ENCODE data around the gene CAMTA2.

CAMTA2 gene

GRCh38 chr17:5024604-5025003, 37.1 kb upstream of the CAMTA2 start:
- Histone ChIP-seq H3K4me1 (ENCODE audit: control insufficient read depth in 2 of 2, insufficient read depth in 2 of 2, low read length in 2 of 2) (no peaks in the 10 kb centered on the region), H3K36me3 (ENCODE audit: control insufficient read depth in 2 of 2, insufficient read depth in 2 of 2, low read length in 2 of 2) (peaks cover 16 to 35% of the 10 kb centered on the region in 2 donors), H3K9ac (ENCODE audit: low read depth in 1 of 2, low read length in 2 of 2) (no peak overlapping the region), H3K4me3 (ENCODE audit: low read length in 2 of 2) (no peak overlapping the region), H3K9me3 (ENCODE audit: control insufficient read depth in 2 of 2, low read length in 2 of 2) (no peaks in the 10 kb centered on the region), H3K27me3 (ENCODE audit: control insufficient read depth in 2 of 2, insufficient read depth in 2 of 2, low read length in 2 of 2) (no peaks in the 10 kb centered on the region), H3K27ac (ENCODE audit: low read depth in 2 of 2, low read length in 2 of 2) (no peak overlapping the region)

GRCh38 chr17:5023588-5024147, 36.2 kb upstream of the CAMTA2 start:
- Histone ChIP-seq H3K9me3 (ENCODE audit: control insufficient read depth in 2 of 2, low read length in 2 of 2) (no peaks in the 10 kb centered on the region), H3K4me3 (ENCODE audit: low read length in 2 of 2) (no peak overlapping the region), H3K27me3 (ENCODE audit: control insufficient read depth in 2 of 2, insufficient read depth in 2 of 2, low read length in 2 of 2) (no peaks in the 10 kb centered on the region), H3K4me1 (ENCODE audit: control insufficient read depth in 2 of 2, insufficient read depth in 2 of 2, low read length in 2 of 2) (no peaks in the 10 kb centered on the region), H3K36me3 (ENCODE audit: control insufficient read depth in 2 of 2, insufficient read depth in 2 of 2, low read length in 2 of 2) (peaks cover 22 to 43% of the 10 kb centered on the region in 2 donors), H3K27ac (ENCODE audit: low read depth in 2 of 2, low read length in 2 of 2) (no peak overlapping the region), H3K9ac (ENCODE audit: low read depth in 1 of 2, low read length in 2 of 2) (no peak overlapping the region)

GRCh38 chr17:5022171-5022711, 34.8 kb upstream of the CAMTA2 start:
- H3K4me3 ChIP-seq (ENCODE audit: low read length in 2 of 2) = no peak overlapping the region
- peaks cover 22 to 50% of the 10 kb centered on the region in 2 donors for H3K36me3 ChIP-seq (ENCODE audit: control insufficient read depth in 2 of 2, insufficient read depth in 2 of 2, low read length in 2 of 2)
- no peaks in the 10 kb centered on the region for H3K9me3 ChIP-seq (ENCODE audit: control insufficient read depth in 2 of 2, low read length in 2 of 2)
- H3K4me1 ChIP-seq (ENCODE audit: control insufficient read depth in 2 of 2, insufficient read depth in 2 of 2, low read length in 2 of 2) = no peaks in the 10 kb centered on the region
- H3K9ac ChIP-seq (ENCODE audit: low read depth in 1 of 2, low read length in 2 of 2) = no peak overlapping the region
- H3K27ac ChIP-seq (ENCODE audit: low read depth in 2 of 2, low read length in 2 of 2) = no peak overlapping the region
- H3K27me3 ChIP-seq (ENCODE audit: control insufficient read depth in 2 of 2, insufficient read depth in 2 of 2, low read length in 2 of 2) = no peaks in the 10 kb centered on the region

- Histone ChIP-seq H3K27ac (ENCODE audit: low read depth in 2 of 2, low read length in 2 of 2) (no peak overlapping the region), H3K27me3 (ENCODE audit: control insufficient read depth in 2 of 2, insufficient read depth in 2 of 2, low read length in 2 of 2) (no peaks in the 10 kb centered on the region), H3K9ac (ENCODE audit: low read depth in 1 of 2, low read length in 2 of 2) (no peak overlapping the region), H3K9me3 (ENCODE audit: control insufficient read depth in 2 of 2, low read length in 2 of 2) (no peaks in the 10 kb centered on the region), H3K4me1 (ENCODE audit: control insufficient read depth in 2 of 2, insufficient read depth in 2 of 2, low read length in 2 of 2) (no peaks in the 10 kb centered on the region), H3K36me3 (ENCODE audit: control insufficient read depth in 2 of 2, insufficient read depth in 2 of 2, low read length in 2 of 2) (peaks cover 25 to 53% of the 10 kb centered on the region in 2 donors), H3K4me3 (ENCODE audit: low read length in 2 of 2) (no peak overlapping the region)
Observed at GRCh38 chr17:5020502-5021023, 33.1 kb upstream of the CAMTA2 start.

GRCh38 chr17:5019475-5019956, 32.0 kb upstream of the CAMTA2 start:
- Histone ChIP-seq H3K4me3 (ENCODE audit: low read length in 2 of 2) (no peak overlapping the region), H3K9me3 (ENCODE audit: control insufficient read depth in 2 of 2, low read length in 2 of 2) (no peaks in the 10 kb centered on the region), H3K36me3 (ENCODE audit: control insufficient read depth in 2 of 2, insufficient read depth in 2 of 2, low read length in 2 of 2) (peaks cover 30 to 60% of the 10 kb centered on the region in 2 donors), H3K27ac (ENCODE audit: low read depth in 2 of 2, low read length in 2 of 2) (no peak overlapping the region), H3K9ac (ENCODE audit: low read depth in 1 of 2, low read length in 2 of 2) (no peak overlapping the region), H3K4me1 (ENCODE audit: control insufficient read depth in 2 of 2, insufficient read depth in 2 of 2, low read length in 2 of 2) (no peaks in the 10 kb centered on the region), H3K27me3 (ENCODE audit: control insufficient read depth in 2 of 2, insufficient read depth in 2 of 2, low read length in 2 of 2) (no peaks in the 10 kb centered on the region)

GRCh38 chr17:5014357-5014756, 26.9 kb upstream of the CAMTA2 start:
- H3K27ac ChIP-seq (ENCODE audit: low read depth in 2 of 2, low read length in 2 of 2) = no peak overlapping the region
- H3K4me1 ChIP-seq (ENCODE audit: control insufficient read depth in 2 of 2, insufficient read depth in 2 of 2, low read length in 2 of 2) = no peaks in the 10 kb centered on the region
- H3K36me3 ChIP-seq (ENCODE audit: control insufficient read depth in 2 of 2, insufficient read depth in 2 of 2, low read length in 2 of 2) = peaks cover 43 to 50% of the 10 kb centered on the region in 2 donors
- H3K4me3 ChIP-seq (ENCODE audit: low read length in 2 of 2) = no peak overlapping the region
- H3K27me3 ChIP-seq (ENCODE audit: control insufficient read depth in 2 of 2, insufficient read depth in 2 of 2, low read length in 2 of 2) = no peaks in the 10 kb centered on the region
- no peaks in the 10 kb centered on the region for H3K9me3 ChIP-seq (ENCODE audit: control insufficient read depth in 2 of 2, low read length in 2 of 2)
- H3K9ac ChIP-seq (ENCODE audit: low read depth in 1 of 2, low read length in 2 of 2) = no peak overlapping the region

- H3K27me3 ChIP-seq (ENCODE audit: control insufficient read depth in 2 of 2, insufficient read depth in 2 of 2, low read length in 2 of 2) = no peaks in the 10 kb centered on the region
- peaks cover 57 to 59% of the 10 kb centered on the region in 2 donors for H3K36me3 ChIP-seq (ENCODE audit: control insufficient read depth in 2 of 2, insufficient read depth in 2 of 2, low read length in 2 of 2)
- no peak overlapping the region for H3K27ac ChIP-seq (ENCODE audit: low read depth in 2 of 2, low read length in 2 of 2)
- H3K4me3 ChIP-seq (ENCODE audit: low read length in 2 of 2) = no peak overlapping the region
- no peaks in the 10 kb centered on the region for H3K4me1 ChIP-seq (ENCODE audit: control insufficient read depth in 2 of 2, insufficient read depth in 2 of 2, low read length in 2 of 2)
- H3K9me3 ChIP-seq (ENCODE audit: control insufficient read depth in 2 of 2, low read length in 2 of 2) = no peaks in the 10 kb centered on the region
- H3K9ac ChIP-seq (ENCODE audit: low read depth in 1 of 2, low read length in 2 of 2) = no peak overlapping the region
Observed at GRCh38 chr17:5011928-5012327, 24.5 kb upstream of the CAMTA2 start.

GRCh38 chr17:5003214-5003867, 15.9 kb upstream of the CAMTA2 start:
- Histone ChIP-seq H3K9ac (ENCODE audit: low read depth in 1 of 2, low read length in 2 of 2) (no peak overlapping the region), H3K4me1 (ENCODE audit: control insufficient read depth in 2 of 2, insufficient read depth in 2 of 2, low read length in 2 of 2) (peaks cover 17 to 19% of the 10 kb centered on the region in 2 donors), H3K27ac (ENCODE audit: low read depth in 2 of 2, low read length in 2 of 2) (no peak overlapping the region), H3K4me3 (ENCODE audit: low read length in 2 of 2) (no peak overlapping the region), H3K9me3 (ENCODE audit: control insufficient read depth in 2 of 2, low read length in 2 of 2) (no peaks in the 10 kb centered on the region), H3K27me3 (ENCODE audit: control insufficient read depth in 2 of 2, insufficient read depth in 2 of 2, low read length in 2 of 2) (no peaks in the 10 kb centered on the region), H3K36me3 (ENCODE audit: control insufficient read depth in 2 of 2, insufficient read depth in 2 of 2, low read length in 2 of 2) (peaks cover 65 to 66% of the 10 kb centered on the region in 2 donors)

GRCh38 chr17:5002121-5002788, 14.8 kb upstream of the CAMTA2 start:
- Histone ChIP-seq H3K9ac (ENCODE audit: low read depth in 1 of 2, low read length in 2 of 2) (no peak overlapping the region), H3K27ac (ENCODE audit: low read depth in 2 of 2, low read length in 2 of 2) (no peak overlapping the region), H3K36me3 (ENCODE audit: control insufficient read depth in 2 of 2, insufficient read depth in 2 of 2, low read length in 2 of 2) (peaks cover 54 to 55% of the 10 kb centered on the region in 2 donors), H3K4me3 (ENCODE audit: low read length in 2 of 2) (no peak overlapping the region), H3K9me3 (ENCODE audit: control insufficient read depth in 2 of 2, low read length in 2 of 2) (no peaks in the 10 kb centered on the region), H3K4me1 (ENCODE audit: control insufficient read depth in 2 of 2, insufficient read depth in 2 of 2, low read length in 2 of 2) (peaks cover 17 to 19% of the 10 kb centered on the region in 2 donors), H3K27me3 (ENCODE audit: control insufficient read depth in 2 of 2, insufficient read depth in 2 of 2, low read length in 2 of 2) (no peaks in the 10 kb centered on the region)

- Histone ChIP-seq H3K27ac (ENCODE audit: low read depth in 2 of 2, low read length in 2 of 2) (no peak overlapping the region), H3K9me3 (ENCODE audit: control insufficient read depth in 2 of 2, low read length in 2 of 2) (no peaks in the 10 kb centered on the region), H3K27me3 (ENCODE audit: control insufficient read depth in 2 of 2, insufficient read depth in 2 of 2, low read length in 2 of 2) (no peaks in the 10 kb centered on the region), H3K4me3 (ENCODE audit: low read length in 2 of 2) (no peak overlapping the region), H3K4me1 (ENCODE audit: control insufficient read depth in 2 of 2, insufficient read depth in 2 of 2, low read length in 2 of 2) (peaks cover 22 to 25% of the 10 kb centered on the region in 2 donors), H3K36me3 (ENCODE audit: control insufficient read depth in 2 of 2, insufficient read depth in 2 of 2, low read length in 2 of 2) (peaks cover 42 to 43% of the 10 kb centered on the region in 2 donors), H3K9ac (ENCODE audit: low read depth in 1 of 2, low read length in 2 of 2) (no peak overlapping the region)
Observed at GRCh38 chr17:5000237-5000639, 12.8 kb upstream of the CAMTA2 start.
